Loucy (cell line): ENCODE measurements around the gene CTR9.

Experiments
- CTCF ChIP-seq: fragments of 200-600 bp; sonication (generic); conservative IDR thresholded peaks from 2 replicates; pipeline ENCODE4 v1.5.1; 2014; ENCODE audit warnings: mild to moderate bottlenecking, antibody characterized with exemption, low read length
- EZH2phosphoT487 ChIP-seq: fragments of 200-600 bp; IDR thresholded peaks from 2 replicates; pipeline ENCODE4 v1.6.1; 2018; ENCODE audit warnings: antibody characterized with exemption, mild to moderate bottlenecking, moderate library complexity, borderline replicate concordance

GRCh38 chr11:10750838-10751580 lies at the start of gene CTR9:
- TF ChIP-seq CTCF (no peak; the same call in 1 of the 2 replicates), EZH2phosphoT487 (no peak)
